GM23338 (cell line): ENCODE data around the gene COL24A1.

Experiments used
- CREB1 ChIP-seq: fragments of 250-450 bp; sonication (Bioruptor Pico); IDR thresholded peaks from 2 replicates; pipeline ENCODE4 v1.5.0; 2020; ENCODE audit warnings: low read depth, mild to moderate bottlenecking, moderate library complexity
- CTCF ChIP-seq, 2 experiments: fragments of 200-600 bp in 1 of 2; sonication (generic) in 1 of 2; conservative IDR thresholded peaks; 2 replicates each; pipeline versions ENCODE4 v1.5.1 to v1.6.1; 2016 to 2017; ENCODE audit warnings: antibody characterized with exemption in 2 of 2, low read depth in 2 of 2, mild to moderate bottlenecking in 2 of 2, moderate library complexity in 1 of 2
- ETS1 ChIP-seq: IDR thresholded peaks from 2 replicates; pipeline ENCODE4 v1.6.1; 2016; ENCODE audit warnings: antibody characterized with exemption
- EZH2 ChIP-seq: fragments of 200-600 bp; sonication (generic); IDR thresholded peaks from one replicate; pipeline ENCODE4 v1.8.0; 2017; ENCODE audit warnings: antibody characterized with exemption, mild to moderate bottlenecking, low read depth; ENCODE audit not compliant: unreplicated experiment
- EZH2phosphoT487 ChIP-seq: fragments of 200-600 bp; sonication (generic); IDR thresholded peaks from one replicate; pipeline ENCODE4 v1.8.1; 2018; ENCODE audit warnings: antibody characterized with exemption; ENCODE audit not compliant: unreplicated experiment
- POLR2AphosphoS5 ChIP-seq: IDR thresholded peaks from 2 replicates; pipeline ENCODE4 v1.6.1; 2016; ENCODE audit warnings: antibody characterized with exemption, low read depth
- REST ChIP-seq: IDR thresholded peaks from one replicate; pipeline ENCODE4 v1.6.1; 2018; ENCODE audit warnings: antibody characterized with exemption; ENCODE audit not compliant: unreplicated experiment
- ZNF114 ChIP-seq: fragments of 250-450 bp; sonication (Bioruptor Pico); IDR thresholded peaks from 2 replicates; pipeline ENCODE4 v1.5.0; 2020; ENCODE audit warnings: mild to moderate bottlenecking, moderate library complexity
- ZNF462 ChIP-seq: fragments of 250-450 bp; sonication (Bioruptor Pico); IDR thresholded peaks from 2 replicates; pipeline ENCODE4 v1.5.0; 2020; ENCODE audit warnings: mild to moderate bottlenecking, moderate library complexity

- no peak for TF ChIP-seq ZNF462 (CRISPR knock-in tag)
- TF ChIP-seq CTCF (conservative IDR thresholded peaks at IDR 0.05; ENCODE audit: low read depth in 2 of 2), result no peak
- TF ChIP-seq POLR2AphosphoS5, result no peak
- no peak for TF ChIP-seq EZH2phosphoT487
- no peak for TF ChIP-seq ZNF114 (CRISPR knock-in tag)
- TF ChIP-seq EZH2, result no peak
- no peak for TF ChIP-seq REST
- no peak for TF ChIP-seq CREB1
- TF ChIP-seq ETS1, result no peak
Measured at GRCh38 chr1:85847356-85847755, 309.2 kb downstream of the COL24A1 start.
